Eye (tissue), 1 donor: ENCODE results near the gene ELP6.
A peak's percentile ranks its signal among the peaks of the same experiment; 100 is the strongest.
"Not testable (repeated sequence)": the region's sequence is repeated elsewhere in the genome, so short reads cannot be mapped to it uniquely, and the experiment has no call there.

Experiments
- DNase-seq: peaks from one replicate; pipeline ENCODE4 v3.0.0-alpha.2; 2015

ELP6 gene

GRCh38 chr3:47512416-47513124 is 942 bp downstream of the ELP6 start:
- peak; percentile 57 for DNase-seq

DNA sequence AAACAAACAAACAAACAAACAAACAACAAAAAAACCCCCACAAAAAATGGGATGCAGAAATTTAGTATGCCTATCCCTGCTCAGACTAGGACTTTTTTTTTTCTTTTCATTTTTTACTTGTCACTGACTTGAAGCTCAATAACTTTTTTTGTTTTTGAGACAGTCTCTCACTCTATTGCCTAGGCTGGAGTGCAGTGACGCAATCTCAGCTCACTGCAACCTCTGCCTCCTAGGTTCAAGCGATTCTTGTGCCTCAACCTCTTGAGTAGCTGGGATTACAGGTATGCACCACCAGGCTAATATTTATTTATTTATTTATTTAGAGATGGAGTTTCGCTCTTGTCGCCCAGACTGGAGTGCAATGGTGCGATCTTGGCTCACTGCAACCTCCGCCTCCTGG is 8.2 kb downstream of the ELP6 start:
- not testable (repeated sequence) for DNase-seq

GRCh38 chr3:47504113-47504512 is 9.4 kb downstream of the ELP6 start:
- DNase-seq = no peak

DNA sequence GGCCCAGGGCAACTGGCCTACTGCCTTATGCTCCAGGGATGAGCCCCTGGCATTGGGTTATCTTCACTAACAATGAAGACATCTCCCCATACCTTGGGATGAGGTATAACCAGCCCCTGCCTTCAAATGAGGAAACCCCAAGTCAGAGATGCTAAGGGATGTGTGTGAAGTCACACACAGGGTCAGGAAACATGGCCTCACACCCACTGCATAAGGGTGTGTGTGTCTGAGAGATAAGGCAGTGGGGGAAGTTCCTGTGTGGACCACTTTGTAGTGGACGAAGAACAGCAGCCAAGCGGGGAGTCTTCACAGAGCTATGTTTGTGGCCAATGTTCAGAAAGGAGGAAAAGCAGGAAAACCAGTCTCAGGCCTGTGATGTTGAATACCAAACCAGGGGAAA is 10.5 kb downstream of the ELP6 start:
- no peak for DNase-seq

DNA sequence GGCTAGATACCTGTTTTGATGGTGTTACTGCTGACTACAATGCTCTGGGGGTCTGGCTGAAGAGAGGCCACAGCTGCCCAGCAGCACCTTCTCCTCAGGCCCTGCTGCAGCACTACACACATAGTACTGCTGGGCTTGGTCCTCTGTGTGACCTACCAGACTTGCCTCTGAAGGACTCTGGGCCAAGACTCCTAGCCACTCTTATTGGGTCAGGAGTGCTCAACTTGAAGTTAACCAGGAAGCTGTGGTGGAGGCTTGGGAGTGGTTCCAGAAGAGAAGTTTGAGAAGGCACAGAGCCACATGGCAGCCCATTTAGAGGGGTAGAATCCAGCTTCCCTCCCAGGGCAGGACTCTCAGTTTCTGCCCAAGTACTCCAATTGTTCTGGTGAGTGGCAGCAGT is 16.6 kb downstream of the ELP6 start:
- no peak for DNase-seq

GRCh38 chr3:47495886-47496285 is 17.6 kb downstream of the ELP6 start:
- no peak for DNase-seq

DNA sequence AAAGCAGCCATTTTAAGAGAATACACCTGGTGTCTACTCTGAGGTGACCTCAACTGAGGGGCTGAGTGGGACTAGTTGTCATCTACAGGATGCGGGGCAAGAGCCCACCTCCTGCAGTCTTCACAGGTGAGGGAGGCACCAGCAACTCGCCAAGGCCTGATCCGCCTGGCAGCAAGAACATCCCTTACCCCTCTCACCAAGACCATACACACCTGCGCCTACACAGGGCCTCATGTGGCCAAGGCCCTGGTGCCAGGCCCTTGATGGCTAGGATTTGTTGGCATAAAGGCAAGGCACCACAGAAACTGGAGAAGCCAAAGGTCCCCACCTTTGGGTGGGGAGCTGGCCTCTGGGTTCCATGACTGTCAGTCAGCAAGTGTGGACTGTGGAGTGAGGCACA is 18.4 kb downstream of the ELP6 start:
- DNase-seq = no peak

- no peak for DNase-seq
These were observed 21.7 kb downstream of the ELP6 start for GRCh38 chr3:47491777-47492176.

DNA sequence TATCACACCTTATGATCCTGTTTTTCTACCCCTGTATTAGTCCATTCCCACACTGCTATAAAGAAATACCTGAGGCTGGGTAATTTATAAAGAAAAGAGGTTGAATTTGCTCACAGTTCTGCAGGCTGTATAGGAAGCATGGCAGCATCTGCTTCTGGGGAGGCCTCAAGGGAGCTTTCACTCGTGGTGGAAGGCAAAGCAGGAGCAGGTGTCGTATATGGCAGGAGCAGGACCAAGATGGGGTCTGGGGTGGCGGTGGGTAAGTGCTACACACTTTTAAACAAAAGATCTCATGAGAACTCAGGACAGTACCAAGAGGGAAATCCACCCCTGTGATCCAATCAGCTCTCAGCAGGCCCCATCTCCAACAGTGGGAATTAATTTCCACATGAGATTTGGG is 22.3 kb downstream of the ELP6 start:
- DNase-seq = peak; percentile 41

DNA sequence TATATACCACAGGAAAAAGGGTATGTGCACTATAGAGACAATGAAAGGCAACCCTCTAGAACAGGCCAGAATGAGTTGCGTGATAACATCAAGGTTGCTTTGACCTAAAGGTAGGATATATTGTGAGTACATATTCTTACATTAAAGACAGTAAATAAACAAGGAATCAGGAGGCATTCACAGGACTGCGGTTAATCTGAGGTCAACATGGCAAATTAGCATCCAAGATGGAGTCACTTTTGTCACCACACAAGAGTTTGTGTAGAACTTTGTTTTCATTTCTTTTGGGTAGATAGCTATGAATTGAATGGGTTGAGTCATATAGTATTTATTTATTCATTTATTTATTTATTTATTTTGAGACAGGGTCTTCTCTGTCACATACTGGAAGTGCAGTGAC is 26.2 kb downstream of the ELP6 start:
- no peak for DNase-seq

DNA sequence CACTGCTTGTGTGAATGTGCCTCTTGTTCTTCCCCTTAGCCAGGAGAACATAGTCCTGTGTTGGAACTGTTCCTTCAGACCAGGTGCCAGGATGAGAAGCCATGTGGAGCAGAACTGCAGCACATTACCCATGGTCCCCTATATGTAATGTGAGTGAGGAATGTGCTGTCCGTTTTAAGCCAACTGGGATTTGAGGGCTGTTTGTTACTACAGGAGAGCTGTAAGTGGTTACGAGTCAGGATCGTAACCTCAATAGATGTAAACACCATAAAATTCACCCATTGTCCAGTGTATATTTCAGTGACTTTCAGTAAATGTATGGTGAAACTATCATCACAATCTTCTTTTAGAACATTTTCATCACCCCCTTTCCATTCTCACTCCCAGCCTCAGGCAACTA is 27.7 kb downstream of the ELP6 start:
- DNase-seq = no peak

DNA sequence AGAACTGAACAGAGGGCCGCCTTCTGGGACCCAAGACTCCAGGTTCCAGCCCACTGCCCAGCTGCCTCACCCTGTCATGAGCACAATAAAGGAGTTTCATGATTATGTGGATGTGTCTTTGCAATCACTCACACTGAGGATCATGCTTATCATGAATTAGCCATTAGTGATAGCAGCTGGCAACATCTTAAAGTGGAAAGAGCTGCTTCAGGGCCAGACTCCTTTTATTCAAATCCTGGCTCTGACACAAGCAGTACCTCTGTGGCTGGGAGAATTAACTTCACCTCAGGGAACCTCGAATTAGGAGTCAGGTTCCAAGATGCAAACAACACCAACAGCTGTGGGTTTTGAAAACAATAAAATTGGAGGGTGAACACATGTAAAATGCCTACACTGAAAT is 31.1 kb downstream of the ELP6 start:
- peak; percentile 43 for DNase-seq

DNA sequence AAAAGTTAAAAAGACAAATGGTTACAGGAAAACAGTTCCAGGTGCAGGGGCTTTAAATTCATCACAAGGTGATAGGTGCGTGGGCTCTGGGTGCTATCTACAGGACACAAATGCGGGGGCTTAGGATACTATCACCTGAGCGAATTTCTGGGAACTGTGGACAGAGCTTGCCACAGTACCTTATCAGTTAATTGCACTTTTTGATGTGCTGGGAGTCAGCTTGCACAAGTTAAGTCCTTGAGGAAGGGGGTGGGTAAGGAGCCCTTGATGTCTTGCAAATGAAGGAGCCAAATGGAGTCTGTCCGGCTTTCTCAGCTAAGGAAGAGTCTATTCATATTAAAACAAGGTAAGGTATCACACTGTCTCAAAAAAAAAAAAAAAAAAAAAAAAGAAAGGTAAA is 31.7 kb downstream of the ELP6 start:
- DNase-seq = not testable (repeated sequence)

DNA sequence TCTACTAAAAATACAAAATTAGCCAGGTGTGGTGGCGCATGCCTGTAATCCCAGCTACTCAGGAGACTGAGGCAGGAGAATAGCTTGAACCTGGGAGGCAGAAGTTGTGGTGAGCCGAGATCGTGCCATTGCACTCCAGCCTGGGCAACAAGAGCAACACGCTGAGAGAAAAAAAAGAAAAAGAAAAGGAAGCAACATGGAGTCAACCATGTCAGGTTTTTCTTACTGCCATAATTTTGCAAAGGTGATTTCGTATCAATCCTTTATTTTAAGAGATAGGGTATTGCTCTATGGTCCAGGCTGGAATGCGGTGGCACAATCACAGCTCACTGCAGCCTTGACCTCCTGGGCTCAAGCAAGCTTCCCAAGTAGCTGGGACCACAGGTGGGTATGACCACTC is 33.2 kb downstream of the ELP6 start:
- not testable (repeated sequence) for DNase-seq

GRCh38 chr3:47479826-47480160 is 33.7 kb downstream of the ELP6 start:
- DNase-seq = no peak

DNA sequence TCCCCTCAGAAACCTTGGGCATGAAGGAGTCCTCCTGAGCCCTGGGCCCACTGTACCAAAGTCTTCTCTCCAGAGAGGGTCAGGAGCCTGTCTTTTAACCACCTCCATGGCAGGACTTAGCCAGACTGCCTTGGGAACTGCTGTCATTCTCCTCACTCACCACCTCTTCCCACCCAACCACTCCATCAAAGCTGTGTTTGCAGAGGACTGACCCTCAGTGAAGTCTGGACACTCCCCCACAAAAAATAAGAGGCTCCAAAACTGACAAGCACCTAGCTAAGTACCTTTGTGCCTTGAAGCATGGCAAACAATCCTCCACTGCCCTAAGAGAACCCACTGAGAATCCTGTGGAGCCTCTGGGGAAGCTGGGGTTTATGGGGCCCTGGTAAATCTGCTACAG is 35.5 kb downstream of the ELP6 start:
- DNase-seq = no peak

DNA sequence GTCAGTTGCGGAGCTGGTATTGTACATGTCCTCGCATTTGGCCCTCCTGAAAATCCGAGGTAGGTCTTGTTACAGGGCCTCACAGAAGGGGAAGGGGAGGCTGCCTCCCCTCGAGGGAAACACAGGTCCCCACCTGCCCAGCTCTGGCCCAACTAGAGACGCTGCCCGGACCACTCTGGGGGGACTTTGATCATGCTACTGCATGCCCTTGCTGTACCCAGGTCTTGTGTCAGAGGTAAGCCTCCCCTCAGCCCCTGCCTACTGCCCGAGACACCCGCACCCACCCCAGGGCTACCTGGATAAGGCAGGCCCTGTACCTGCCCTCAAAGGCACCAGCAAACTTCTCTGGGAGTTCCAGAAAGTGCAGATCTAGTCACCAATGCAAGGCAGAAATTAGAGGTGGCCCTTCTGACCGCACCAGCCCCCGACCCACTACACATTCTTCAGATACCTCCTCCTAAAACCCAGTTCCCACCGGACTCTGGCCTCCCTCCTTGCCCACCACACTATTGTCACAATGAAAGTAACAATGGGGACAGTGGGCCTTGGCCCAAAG is 36.8 kb downstream of the ELP6 start:
- no peak for DNase-seq

DNA sequence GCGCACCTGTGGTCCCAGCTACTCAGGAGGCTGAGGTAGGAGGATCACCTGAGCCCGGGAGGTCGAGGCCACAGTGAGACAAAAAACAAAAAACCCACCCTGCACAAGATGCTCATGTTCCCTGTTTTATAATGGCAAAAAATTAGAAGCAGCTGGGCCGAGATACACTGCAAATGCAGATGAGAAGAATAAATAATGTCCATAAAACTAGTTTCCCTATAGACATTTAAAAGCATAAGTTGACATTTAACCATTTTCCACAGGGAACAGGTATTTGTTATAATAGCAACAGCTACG is 37.2 kb downstream of the ELP6 start:
- no peak for DNase-seq

- DNase-seq = peak; percentile 97
These were observed 37.8 kb downstream of the ELP6 start, which contains the start of gene SCAP for GRCh38 chr3:47475570-47476329. TSS of gene SCAP (minus strand) at chr3:47475941. CDS start at chr3:47442993, 32,948 bp downstream.

- DNase-seq = no peak
These were observed 38.4 kb downstream of the ELP6 start for GRCh38 chr3:47475029-47475569.

DNA sequence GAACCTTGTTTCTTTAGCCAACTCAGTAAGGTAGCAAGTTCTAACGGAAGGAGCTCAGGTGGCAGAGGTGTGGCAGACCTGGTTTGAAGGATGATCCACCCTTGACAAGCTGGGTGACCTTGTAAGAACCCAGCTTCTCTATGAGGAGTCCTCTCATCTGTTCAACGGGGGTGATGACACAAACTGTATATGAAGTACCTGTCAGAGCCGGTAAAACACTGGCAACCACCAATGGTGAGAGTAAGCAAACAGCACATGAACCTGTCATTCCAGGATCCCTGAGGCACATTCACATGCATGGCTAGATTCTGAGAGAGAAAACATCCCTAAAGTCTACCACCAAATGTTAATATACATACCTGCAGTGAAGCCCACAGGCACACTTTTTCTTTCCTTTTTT is 40.1 kb downstream of the ELP6 start:
- DNase-seq = no peak

DNA sequence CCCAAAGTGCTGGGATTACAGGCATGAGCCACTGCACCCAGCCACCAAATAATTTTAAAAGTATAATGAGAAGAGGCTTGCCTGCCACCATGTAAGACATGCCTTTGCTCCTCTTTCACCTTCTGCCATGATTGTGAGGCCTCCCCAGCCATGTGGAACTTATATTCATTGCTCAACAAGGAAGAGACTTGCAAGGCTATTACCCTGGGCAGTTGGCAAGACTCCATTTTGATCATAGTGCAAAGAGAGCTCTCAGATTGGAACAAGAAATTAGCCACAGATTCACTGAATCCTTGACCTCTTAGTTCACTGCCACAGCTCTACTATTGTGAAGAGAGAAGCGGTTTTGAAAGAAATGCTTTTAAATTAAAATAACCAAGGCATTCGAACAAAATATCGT is 43.9 kb downstream of the ELP6 start:
- DNase-seq = no peak

DNA sequence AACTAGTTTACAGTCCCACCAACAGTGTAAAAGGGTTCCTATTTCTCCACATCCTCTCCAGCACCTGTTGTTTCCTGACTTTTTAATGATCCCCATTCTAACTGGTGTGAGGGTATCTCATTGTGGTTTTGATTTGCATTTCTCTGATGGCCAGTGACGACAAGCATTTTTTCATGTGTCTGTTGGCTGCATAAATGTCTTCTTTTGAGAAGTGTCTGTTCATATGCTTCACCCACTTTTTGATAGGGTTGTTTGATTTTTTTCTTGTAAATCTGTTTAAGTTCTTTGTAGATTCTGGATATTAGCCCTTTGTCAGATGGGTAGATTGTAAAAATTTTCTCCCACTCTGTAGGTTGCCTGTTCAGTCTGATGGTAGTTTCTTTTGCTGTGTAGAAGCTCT is 45.2 kb downstream of the ELP6 start:
- DNase-seq = not testable (repeated sequence)

- no peak for DNase-seq
These were observed 48.9 kb downstream of the ELP6 start for GRCh38 chr3:47464588-47464987.
